GM19467 (cell line): ENCODE measurements around the gene ZBTB7B.

Experiments used
- ATAC-seq: cut with Tn5 transposase; IDR thresholded peaks from one replicate; pipeline ENCODE4 v1.9.1; 2021; ENCODE audit warnings: mild to moderate bottlenecking, moderate library complexity; ENCODE audit not compliant: unreplicated experiment

ZBTB7B gene

DNA sequence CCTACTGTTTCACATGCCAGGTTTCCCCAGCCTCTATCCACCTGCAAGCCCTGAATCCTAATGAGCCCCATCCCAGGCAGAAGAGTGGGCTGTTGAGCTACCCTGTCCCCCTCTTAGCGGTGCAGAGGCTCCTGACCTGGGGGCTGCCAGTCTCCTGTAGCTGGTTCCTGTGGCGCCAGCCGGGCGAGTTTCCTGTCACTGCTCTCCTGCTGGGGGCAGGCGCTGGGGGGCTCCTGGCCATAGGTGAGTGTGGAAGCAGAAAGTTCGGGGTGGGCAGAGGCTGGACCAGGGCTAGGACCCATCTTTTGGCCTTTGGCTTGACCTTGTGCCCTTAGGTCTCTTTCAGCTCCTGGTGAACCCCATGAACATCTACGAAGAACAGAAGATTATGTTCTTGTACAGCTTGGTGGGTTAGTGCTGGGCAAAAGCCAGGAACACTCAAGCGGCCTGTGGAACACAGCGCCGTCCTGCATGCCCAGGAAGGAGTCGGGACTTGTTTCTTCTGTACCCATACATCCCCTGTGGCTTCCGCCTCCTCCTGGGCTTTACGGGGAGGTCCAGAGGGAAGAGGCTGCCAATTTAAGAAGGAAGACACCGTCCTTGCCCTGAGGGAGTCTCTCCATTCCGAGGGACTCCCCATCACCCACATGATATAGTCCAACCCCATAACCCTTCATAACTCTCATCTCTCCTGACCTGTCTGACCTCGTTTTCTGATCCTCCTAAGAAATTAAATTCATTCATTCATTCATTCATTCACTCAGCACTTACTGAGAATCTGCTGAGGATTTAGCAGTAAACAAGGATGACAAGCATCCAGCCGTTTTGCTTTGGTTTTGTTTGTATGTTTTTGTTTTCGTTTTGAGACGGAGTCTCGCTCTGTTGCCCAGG lies 32.0 kb downstream of the ZBTB7B start:
- ATAC-seq, result no peak

DNA sequence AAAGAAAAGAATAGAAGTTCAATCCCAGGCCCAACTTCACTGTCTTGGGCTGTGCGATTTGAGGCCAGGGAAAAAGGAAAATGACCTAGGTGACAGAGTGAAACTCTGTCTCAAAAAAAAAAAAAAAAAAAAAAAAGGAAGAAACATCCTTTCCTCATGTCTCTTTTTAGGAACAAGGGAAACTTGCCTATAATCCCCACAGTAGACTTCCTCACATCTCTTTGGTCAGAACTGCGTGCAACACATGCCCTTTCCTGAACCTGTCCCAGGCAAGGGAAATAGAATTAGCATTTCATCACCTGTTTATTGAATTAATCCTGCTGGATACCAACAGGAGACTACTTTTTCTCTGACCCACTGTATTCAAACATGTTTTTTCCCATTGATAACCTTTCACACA lies 33.3 kb downstream of the ZBTB7B start:
- no peak for ATAC-seq

- no peak for ATAC-seq
Observed at GRCh38 chr1:155037043-155037442, 34.4 kb downstream of the ZBTB7B start.

- no peak for ATAC-seq
Observed at GRCh38 chr1:155037851-155038441, 35.3 kb downstream of the ZBTB7B start.

DNA sequence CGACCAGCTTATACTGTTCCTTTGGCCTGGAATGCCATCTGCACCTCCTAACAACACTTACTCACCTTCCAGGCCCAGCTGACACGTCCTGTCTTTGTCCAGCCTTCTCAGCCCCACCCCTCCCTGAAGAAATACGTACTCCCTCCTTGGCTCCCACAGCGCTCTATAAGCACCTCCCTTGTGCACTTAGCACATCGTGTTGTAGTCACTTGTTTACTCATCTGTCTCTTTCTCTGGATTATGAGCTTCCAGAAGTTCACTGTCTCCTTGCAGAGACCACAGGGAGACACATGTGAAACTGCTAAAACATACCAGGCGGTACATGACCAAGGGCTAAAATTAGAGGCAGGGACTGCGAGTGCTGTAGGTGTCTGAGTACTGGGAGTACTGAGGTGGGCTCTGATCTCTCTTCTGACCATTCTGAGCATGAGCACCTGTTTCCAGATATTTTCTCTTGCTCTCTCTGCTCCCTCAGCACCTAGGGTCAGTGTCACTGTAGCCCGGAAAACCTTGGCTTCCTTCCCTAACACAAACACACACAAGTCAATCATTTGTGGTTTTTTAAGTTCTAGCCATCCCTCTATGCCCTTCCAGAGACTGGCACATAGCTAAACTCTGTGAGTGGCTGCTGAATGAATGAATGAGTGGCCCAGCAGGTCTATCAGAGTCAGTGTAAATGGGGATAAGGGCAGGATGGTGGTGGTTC lies 36.2 kb downstream of the ZBTB7B start:
- no peak for ATAC-seq

- ATAC-seq, result no peak
Observed at GRCh38 chr1:155039308-155039669, 36.7 kb downstream of the ZBTB7B start.

DNA sequence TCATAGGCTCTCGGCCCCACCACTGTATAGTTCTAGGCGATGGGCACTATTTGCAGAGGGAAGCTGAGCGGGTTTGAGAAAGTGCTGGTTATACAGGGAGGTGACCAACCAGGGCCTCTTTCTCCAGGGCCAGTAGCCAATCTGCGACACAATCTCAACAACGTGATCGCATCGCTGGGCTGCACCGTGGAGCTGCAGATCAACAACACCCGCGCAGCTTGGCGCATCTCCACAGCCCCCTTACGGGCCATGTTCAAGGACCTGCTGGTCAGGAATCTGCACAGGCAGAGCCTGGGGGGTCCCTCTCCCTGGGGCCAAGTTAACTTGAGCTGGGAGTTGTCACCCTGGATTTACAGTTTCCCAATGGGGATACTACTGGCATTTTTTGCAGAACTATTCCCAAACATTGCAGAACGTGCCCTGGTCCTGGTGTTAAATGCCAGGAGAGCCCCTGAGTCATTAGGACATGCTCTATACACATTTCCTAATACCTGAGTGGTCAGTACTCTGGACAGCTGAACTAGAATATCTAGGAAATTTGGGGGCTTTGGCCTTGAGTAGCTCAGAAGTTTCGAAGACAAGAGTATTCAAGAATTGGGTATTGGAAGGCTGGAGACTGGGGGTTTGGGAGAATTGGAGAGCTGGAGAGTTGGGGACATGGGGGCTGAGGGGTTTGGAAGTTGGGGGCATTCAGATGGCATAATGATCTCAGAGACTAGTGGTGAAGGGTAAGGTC lies 37.9 kb downstream of the ZBTB7B start:
- no peak for ATAC-seq

- ATAC-seq, result no peak
Observed at GRCh38 chr1:155042789-155043188, 40.2 kb downstream of the ZBTB7B start.

GRCh38 chr1:155043301-155043702 lies 40.7 kb downstream of the ZBTB7B start:
- ATAC-seq, result no peak

GRCh38 chr1:155043793-155044192 lies 41.2 kb downstream of the ZBTB7B start:
- no peak for ATAC-seq

DNA sequence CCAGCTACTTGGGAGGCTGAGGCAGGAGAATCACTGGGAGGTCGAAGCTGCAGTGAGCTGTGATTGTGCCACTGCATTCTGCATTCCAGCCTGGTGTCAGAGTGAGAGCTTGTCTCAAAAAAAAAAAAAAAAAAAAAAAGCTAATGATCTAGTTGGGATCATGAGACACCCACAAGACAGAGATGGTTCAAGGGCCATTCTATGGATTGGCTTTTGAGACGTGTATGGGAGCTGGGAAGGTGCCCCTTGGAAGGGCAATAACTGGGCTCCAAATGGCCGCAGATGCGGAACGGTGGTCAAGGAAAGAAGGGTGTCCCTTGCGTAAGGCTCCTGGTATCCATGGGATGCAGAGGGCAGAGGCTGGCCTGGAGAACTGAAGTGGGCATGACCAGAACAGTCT lies 41.8 kb downstream of the ZBTB7B start:
- no peak for ATAC-seq

GRCh38 chr1:155044812-155045657 lies 42.4 kb downstream of the ZBTB7B start:
- no peak for ATAC-seq

DNA sequence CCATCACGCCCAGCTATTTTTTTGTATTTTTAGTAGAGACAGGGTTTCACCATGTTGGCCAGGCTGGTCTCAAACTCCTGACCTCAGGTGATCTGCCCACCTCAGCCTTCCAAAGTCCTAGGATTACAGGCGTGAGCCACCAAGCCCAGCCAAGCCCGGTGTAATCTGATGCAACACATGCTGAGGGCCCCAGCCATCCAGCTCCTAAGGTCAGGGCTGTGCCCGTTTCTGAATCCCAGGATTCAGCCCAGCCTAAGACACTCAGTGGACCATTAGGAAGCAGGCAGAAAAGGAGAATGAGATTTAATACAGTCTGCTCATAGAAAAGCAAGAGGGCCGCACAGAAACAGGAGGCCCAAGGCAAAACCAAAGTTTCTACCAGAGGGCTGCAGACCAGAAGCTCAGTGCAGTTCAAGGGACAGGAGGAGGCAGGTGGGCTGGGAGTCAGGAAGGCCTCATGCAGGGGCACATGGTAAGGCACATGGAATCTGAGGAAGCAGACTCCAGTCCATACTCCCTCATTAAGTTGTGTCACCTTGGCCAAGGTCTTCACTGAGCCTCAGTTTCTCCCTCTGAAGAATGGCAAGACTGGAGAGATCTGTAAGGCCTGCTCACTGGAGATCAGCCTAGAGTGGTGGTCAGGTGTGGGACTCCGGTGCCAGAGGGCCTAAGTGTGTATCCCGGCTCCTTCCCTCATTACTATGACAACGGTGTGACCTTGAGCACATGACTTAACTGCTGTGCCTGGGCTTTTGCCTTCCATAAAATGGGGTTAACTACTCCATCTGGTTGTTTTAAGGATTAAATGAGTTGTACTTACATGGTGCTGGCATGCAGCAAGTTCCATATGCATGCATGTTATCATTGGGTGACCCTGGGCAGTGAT lies 46.1 kb downstream of the ZBTB7B start:
- no peak for ATAC-seq

DNA sequence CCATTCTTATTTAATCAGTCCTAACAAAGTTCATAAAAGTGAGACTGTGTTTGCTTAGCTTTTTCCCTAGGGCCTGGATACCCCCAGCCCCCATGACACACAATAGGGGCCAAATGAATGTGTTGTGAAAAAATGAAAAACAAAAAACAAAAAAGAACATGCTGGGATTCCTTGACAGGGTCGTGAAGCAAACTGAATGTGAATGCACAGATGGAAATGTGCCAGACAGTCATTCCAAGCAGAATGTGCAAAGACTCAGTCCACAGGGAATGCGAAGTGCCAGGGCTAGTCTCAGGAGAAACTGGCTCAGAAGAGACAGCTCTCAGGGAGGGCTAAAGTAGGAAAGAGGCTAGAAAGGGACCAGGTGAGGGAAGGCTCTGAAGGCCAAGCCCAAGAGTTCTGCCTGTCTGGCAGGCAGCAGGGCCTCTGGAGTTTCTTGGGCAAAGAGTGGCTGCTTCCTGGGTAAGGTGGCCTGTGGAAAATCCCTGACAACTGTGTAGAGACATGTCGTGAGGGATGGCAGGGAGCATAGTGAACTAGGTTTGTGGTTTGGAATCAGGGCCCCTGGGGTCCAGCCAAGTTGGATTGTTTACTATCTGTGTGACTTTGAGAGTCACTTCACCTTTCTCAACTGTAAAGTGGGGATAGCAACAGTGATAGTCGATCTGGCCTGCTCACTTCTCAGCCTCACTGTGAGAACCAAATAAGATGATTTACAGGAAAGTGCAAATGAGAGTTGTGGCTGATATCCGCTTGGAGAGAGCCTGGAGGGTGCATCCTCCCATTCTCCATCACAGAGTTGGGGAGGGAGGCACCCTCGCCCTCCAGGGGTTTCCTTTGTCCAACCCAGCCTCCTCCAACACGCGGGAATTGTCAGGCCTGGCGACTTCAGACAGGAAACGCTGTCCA lies 47.3 kb downstream of the ZBTB7B start:
- ATAC-seq, result no peak

GRCh38 chr1:155050560-155051341 lies 48.1 kb downstream of the ZBTB7B start, which contains the start of gene ADAM15:
Gene ADAM15, plus strand, starts transcription at chr1:155051316. Its CDS starts 71 bp downstream, at chr1:155051387.
- peak; percentile 46 for ATAC-seq

DNA sequence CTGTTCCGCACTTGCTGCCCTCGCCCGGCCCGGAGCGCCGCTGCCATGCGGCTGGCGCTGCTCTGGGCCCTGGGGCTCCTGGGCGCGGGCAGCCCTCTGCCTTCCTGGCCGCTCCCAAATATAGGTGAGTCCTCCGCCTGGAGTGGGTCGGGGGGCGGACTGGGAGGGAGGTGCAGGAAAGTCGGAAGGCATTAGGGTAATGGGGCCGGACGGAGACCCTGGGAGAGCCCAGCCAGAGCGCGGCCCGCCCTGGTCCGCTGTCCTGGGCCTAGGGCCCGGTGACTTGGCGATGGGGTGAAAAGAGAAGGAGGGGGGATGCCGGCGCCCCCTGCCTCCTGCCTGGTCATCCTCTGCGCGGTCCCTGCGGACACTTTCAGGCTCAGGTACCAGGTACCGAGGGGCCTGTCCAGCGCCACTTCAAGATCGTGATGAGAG lies 48.8 kb downstream of the ZBTB7B start:
- peak; percentile 25 for ATAC-seq

DNA sequence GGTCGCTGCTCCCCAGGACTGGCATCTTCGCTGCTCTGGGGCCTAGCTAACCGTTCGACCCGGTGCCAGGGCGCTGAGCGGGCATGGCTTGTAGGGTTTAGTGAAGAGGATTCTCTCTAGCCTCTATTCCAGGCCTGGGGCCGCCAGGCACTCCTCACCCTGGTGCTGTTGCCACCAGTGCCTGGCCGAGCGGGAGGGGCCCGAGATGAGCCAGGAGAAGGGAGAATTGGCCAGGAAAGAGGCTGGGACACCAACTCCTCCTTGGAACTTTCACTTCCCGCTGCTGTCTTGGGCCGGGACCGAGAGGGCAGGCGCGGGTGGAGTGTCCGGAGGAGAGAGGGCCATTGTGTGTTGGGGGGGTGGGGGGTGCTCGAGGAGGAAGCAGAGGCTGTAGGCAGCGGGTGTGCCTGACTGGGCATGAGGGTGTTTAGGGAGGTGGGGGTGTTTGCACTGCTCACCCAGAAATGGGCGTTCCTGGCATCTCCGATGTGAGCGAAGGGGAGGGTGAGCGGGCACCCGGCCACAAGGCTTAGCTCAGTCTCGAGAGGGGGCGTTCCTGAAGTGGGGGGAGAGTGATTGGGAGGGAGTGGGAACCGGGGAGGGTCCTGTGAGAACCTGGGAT lies 49.3 kb downstream of the ZBTB7B start:
- ATAC-seq, result no peak
